Measurements from ENCODE around the gene MEF2B. TPM values are rescaled to one million over a fixed set of nuclear protein-coding genes. Genes with fewer than 3 reads are reported as not detected.
"Not testable (repeated sequence)": the region's sequence is repeated elsewhere in the genome, so short reads cannot be mapped to it uniquely, and the experiment has no call there.

MEF2B gene
- total RNA-seq, 1 donor from 2014 or later, result 2.7 TPM

DNA sequence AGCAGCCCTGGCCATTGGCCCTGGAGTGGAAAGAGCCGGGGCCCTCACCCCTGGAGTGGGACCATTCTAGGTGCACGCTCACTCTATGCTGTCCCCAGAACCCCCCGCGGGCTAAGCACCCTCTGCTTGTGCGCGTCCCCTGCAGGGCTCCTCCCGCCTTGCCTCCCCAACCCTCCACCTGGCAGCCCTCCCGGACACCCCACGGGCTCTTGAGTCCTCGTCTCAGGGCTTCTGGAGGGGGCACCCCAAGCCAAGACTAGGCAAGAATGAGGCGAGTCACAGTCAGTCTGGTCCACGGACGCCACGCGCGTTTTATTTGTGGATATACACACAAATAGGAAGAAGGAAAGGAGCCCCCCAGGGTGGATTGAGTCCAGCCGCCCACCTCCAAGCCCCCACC, 24.8 kb downstream of the MEF2B start:
- Mint-ChIP-seq H3K27ac (no peak overlapping the region), H3K4me1 (ENCODE audit: low read depth) (no peaks in the 10 kb centered on the region), H3K9me3 (no peaks in the 10 kb centered on the region), H3K4me3 (ENCODE audit: low read depth) (no peak overlapping the region), H3K27me3 (ENCODE audit: low read depth) (no peaks in the 10 kb centered on the region), H3K36me3 (ENCODE audit: low read depth) (peaks cover 4% of the 10 kb centered on the region)
- intact Hi-C loops (cut with micrococcal nuclease), result loop anchor here (5.0 kb wide), 1 partner anchor 82 kb away; no protein-coding TSS in a partner anchor
- DNase-seq (ENCODE audit: low spot score), result no peak

DNA sequence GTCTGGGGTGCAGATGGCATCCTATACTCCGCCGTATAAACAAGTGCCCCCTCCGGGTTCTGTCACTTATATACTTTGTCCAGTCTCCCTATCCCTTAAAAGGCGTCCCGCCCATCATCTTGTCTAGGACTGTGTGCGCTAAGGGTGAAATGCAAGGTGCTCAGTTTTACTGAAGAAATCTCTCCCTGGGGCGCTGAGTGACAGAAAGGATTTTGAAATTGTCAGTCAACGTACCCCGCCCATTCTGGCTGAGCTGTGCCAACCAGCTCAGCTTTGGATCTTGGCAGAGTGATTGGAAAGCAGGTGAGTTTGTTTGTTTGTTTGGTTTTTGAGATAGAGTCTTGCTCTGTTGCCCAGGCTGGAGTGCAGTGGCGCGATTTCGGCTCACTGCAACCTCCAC, 27.7 kb downstream of the MEF2B start:
- Mint-ChIP-seq H3K4me1 (ENCODE audit: low read depth) (peaks cover 10% of the 10 kb centered on the region), H3K27me3 (ENCODE audit: low read depth) (no peaks in the 10 kb centered on the region), H3K27ac (no peak overlapping the region), H3K4me3 (ENCODE audit: low read depth) (no peak overlapping the region), H3K36me3 (ENCODE audit: low read depth) (no peaks in the 10 kb centered on the region), H3K9me3 (no peaks in the 10 kb centered on the region)
- intact Hi-C loops (cut with micrococcal nuclease), result no loop called here
- DNase-seq (ENCODE audit: low spot score), result no peak

- no peaks in the 10 kb centered on the region for H3K27me3 Mint-ChIP-seq (ENCODE audit: low read depth)
- no peak for DNase-seq (ENCODE audit: low spot score)
- H3K4me1 Mint-ChIP-seq (ENCODE audit: low read depth), result peaks cover 14% of the 10 kb centered on the region
- no peaks in the 10 kb centered on the region for H3K9me3 Mint-ChIP-seq
- intact Hi-C loops (cut with micrococcal nuclease), result no loop called here
- H3K36me3 Mint-ChIP-seq (ENCODE audit: low read depth), result peaks cover 3% of the 10 kb centered on the region
- no peak overlapping the region for H3K4me3 Mint-ChIP-seq (ENCODE audit: low read depth)
- H3K27ac Mint-ChIP-seq, result no peak overlapping the region
These were observed 29.6 kb downstream of the MEF2B start for GRCh38 chr19:19140476-19140875.

DNA sequence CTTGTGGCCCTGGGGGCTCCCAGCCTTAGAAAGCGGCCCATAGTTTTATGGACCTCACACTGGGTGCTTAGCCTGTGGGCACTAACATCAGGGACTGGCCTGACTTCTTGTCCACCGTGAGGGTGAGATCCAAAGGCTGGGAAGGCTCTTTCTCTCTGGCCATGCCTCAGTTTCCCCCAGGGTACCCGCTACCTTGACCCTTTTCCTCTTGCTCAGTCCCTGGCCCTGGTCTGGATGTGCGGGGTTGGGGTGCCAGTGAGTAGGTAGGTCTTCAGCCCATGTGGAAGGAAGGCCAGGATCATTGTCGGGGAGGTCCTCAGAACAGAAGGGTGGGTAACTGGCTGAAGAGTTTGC, 30.2 kb downstream of the MEF2B start:
- intact Hi-C loops (cut with micrococcal nuclease), result loop anchor here (1.0 to 2.0 kb wide), 2 partner anchors 75 to 107 kb away; partner anchors contain the start of genes ARMC6 and SUGP2
- H3K4me3 Mint-ChIP-seq (ENCODE audit: low read depth), result no peak overlapping the region
- H3K9me3 Mint-ChIP-seq, result no peaks in the 10 kb centered on the region
- peaks cover 14% of the 10 kb centered on the region for H3K4me1 Mint-ChIP-seq (ENCODE audit: low read depth)
- no peaks in the 10 kb centered on the region for H3K27me3 Mint-ChIP-seq (ENCODE audit: low read depth)
- peaks cover 6% of the 10 kb centered on the region for H3K36me3 Mint-ChIP-seq (ENCODE audit: low read depth)
- H3K27ac Mint-ChIP-seq, result no peak overlapping the region
- DNase-seq (ENCODE audit: low spot score), result no peak

DNA sequence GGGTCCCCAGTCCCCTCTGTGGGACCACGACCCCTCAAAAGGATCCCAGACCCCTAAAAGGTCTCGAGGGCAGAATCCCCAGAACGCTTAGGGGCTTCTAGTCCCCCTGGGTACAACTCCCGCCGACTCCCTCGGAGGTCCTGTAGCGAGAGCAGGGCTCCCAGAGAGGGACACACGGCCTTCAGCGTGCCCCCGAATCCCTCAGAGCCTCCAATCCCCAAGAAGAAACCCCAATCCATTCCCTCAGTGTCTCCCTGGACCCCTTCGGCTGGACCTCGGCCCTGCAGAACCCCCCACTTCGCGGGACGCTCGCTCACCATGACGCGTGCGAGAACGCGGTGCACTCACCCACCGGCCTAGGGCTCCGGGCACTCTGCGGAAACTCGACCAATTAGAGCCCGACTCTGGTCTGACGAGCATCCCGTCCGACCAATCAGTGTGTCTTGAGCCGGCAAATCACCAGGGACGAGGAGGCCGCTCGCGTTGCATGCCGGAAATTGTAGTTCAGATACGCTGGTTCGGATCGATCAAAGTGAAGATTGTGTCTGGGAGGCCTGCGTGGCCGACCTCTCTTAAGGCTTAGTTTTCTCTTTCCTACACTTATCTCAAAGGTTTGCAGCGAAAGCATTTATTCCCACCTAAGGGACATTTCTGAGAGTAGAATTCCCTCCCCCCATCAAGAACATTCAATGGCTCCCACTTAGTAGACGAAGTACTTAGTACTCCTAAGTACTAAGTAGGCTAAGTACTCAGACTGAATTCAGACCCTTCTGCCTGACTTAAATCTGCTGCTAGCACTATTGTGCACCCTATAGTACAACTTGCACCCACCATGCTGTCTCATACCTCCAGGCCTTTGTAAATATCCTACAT, 31.7 kb downstream of the MEF2B start, which contains the start of gene TMEM161A:
TSS of gene TMEM161A (minus strand) at position 370 of the 873 bp plus-strand sequence. CDS start at position 320, 50 bp downstream.
- intact Hi-C loops (cut with micrococcal nuclease), result loop anchor here (1.0 to 2.0 kb wide), 2 partner anchors 74 to 182 kb away; partner anchors contain the start of genes MAU2 and SUGP1
- H3K27ac Mint-ChIP-seq, result peak within 1 kb of the TSS; percentile 91
- H3K27me3 Mint-ChIP-seq (ENCODE audit: low read depth), result no peaks in the 10 kb centered on the region

GRCh38 chr19:19137556-19138108, 32.4 kb downstream of the MEF2B start:
- DNase-seq (ENCODE audit: low spot score), result no peak
- peak overlapping the region; percentile 91 for H3K4me3 Mint-ChIP-seq (ENCODE audit: low read depth)
- H3K36me3 Mint-ChIP-seq (ENCODE audit: low read depth), result peaks cover 17% of the 10 kb centered on the region
- H3K4me1 Mint-ChIP-seq (ENCODE audit: low read depth), result peaks cover 14% of the 10 kb centered on the region
- no peaks in the 10 kb centered on the region for H3K27me3 Mint-ChIP-seq (ENCODE audit: low read depth)
- H3K27ac Mint-ChIP-seq, result peak overlapping the region; percentile 91
- intact Hi-C loops (cut with micrococcal nuclease), result loop anchor here (1.0 to 2.0 kb wide), 2 partner anchors 73 to 183 kb away; partner anchors contain the start of genes MAU2 and SUGP1
- no peaks in the 10 kb centered on the region for H3K9me3 Mint-ChIP-seq

More for the DNA sequence above, 31.7 kb downstream of the MEF2B start, which contains the start of gene TMEM161A:
- peak; percentile 98 for DNase-seq (ENCODE audit: low spot score)
- Mint-ChIP-seq H3K4me3 (ENCODE audit: low read depth) (peak within 1 kb of the TSS; percentile 91), H3K9me3 (no peaks in the 10 kb centered on the region), H3K4me1 (ENCODE audit: low read depth) (peaks cover 14% of the 10 kb centered on the region), H3K36me3 (ENCODE audit: low read depth) (peaks cover 13% of the 10 kb centered on the region)

DNA sequence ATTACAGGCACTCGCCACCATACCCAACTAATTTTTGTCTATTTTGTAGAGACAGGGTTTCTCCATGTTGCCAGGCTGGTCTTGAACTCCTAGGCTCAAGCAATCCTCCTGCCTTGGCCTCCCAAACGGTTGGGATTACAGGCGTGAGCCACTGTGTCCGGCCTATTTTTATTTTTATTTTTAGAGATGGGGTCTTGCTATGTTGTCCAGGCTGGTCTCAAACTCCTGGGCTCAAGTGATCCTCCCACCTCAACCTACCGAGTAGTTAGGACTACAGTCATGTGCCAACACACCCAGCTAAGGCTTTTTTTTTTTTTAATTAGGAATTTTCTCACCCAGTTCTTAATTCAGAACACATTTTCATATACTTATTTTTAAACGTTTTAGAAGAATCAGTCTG, 34.4 kb downstream of the MEF2B start:
- intact Hi-C loops (cut with micrococcal nuclease); H3K4me3 Mint-ChIP-seq (ENCODE audit: low read depth); H3K27me3 Mint-ChIP-seq (ENCODE audit: low read depth); H3K9me3 Mint-ChIP-seq; H3K27ac Mint-ChIP-seq; DNase-seq (ENCODE audit: low spot score): not testable (repeated sequence)
- Mint-ChIP-seq H3K4me1 (ENCODE audit: low read depth) (peaks cover 14% of the 10 kb centered on the region), H3K36me3 (ENCODE audit: low read depth) (peaks cover 26% of the 10 kb centered on the region)

DNA sequence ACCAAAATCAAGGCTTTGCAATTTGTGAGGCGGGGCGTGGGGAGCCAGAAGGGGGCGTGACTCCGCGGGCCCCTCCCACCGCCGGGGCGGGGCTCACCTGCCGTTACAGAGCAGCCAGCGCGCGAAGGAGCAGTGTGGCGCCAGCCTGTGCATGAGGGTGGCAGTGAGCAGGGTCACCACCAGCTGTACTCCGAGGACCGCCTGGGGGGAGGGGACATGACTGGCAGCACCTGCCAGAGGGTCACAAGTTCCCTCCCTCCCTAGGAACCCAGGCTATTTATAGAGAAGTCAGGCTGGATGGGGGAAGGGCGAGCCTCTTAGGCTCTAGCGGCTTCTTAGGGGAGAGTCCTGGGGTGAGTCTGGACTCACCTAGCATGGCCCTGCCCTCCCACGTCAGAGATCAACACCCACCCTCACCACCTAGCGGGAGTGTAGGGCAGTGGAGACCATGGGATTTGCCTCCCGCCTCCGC, 35.3 kb downstream of the MEF2B start:
- Mint-ChIP-seq H3K4me1 (ENCODE audit: low read depth) (peaks cover 14% of the 10 kb centered on the region), H3K4me3 (ENCODE audit: low read depth) (no peak overlapping the region), H3K27me3 (ENCODE audit: low read depth) (no peaks in the 10 kb centered on the region), H3K9me3 (peaks cover 9% of the 10 kb centered on the region), H3K36me3 (ENCODE audit: low read depth) (peaks cover 36% of the 10 kb centered on the region), H3K27ac (no peak overlapping the region)
- intact Hi-C loops (cut with micrococcal nuclease), result no loop called here
- DNase-seq (ENCODE audit: low spot score), result no peak

GRCh38 chr19:19133985-19134384, 36.1 kb downstream of the MEF2B start:
- Mint-ChIP-seq H3K27me3 (ENCODE audit: low read depth) (no peaks in the 10 kb centered on the region), H3K9me3 (peaks cover 9% of the 10 kb centered on the region), H3K36me3 (ENCODE audit: low read depth) (peaks cover 41% of the 10 kb centered on the region)

DNA sequence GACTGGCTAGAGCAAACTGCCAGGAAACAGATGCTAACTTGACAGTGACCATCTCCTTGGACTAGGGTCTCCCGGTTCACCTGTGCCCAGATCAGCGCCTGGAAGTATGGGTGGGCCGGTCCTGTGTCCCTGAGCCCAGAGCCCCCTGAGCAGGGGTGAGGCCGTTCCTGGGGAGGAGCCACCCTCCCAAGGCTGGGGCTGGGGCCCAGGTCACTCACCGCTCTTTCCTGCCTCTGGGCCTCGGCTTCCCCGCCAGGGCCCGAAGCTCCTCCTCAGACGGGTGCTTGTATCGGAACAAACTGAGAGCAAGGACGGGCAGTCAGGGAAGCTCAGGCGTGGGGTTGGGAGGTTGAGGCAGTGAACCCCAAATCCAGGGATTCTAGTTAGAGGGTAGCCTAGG, 37.2 kb downstream of the MEF2B start:
- Mint-ChIP-seq H3K4me1 (ENCODE audit: low read depth) (peaks cover 8% of the 10 kb centered on the region), H3K27ac (no peak overlapping the region), H3K27me3 (ENCODE audit: low read depth) (no peaks in the 10 kb centered on the region), H3K36me3 (ENCODE audit: low read depth) (peaks cover 47% of the 10 kb centered on the region), H3K9me3 (peaks cover 9% of the 10 kb centered on the region), H3K4me3 (ENCODE audit: low read depth) (no peak overlapping the region)
- intact Hi-C loops (cut with micrococcal nuclease), result no loop called here
- DNase-seq (ENCODE audit: low spot score), result no peak

More at GRCh38 chr19:19133985-19134384, 36.1 kb downstream of the MEF2B start:
- intact Hi-C loops (cut with micrococcal nuclease), result no loop called here
- Mint-ChIP-seq H3K4me3 (ENCODE audit: low read depth) (no peak overlapping the region), H3K27ac (no peak overlapping the region), H3K4me1 (ENCODE audit: low read depth) (peaks cover 14% of the 10 kb centered on the region)
- DNase-seq (ENCODE audit: low spot score), result no peak

DNA sequence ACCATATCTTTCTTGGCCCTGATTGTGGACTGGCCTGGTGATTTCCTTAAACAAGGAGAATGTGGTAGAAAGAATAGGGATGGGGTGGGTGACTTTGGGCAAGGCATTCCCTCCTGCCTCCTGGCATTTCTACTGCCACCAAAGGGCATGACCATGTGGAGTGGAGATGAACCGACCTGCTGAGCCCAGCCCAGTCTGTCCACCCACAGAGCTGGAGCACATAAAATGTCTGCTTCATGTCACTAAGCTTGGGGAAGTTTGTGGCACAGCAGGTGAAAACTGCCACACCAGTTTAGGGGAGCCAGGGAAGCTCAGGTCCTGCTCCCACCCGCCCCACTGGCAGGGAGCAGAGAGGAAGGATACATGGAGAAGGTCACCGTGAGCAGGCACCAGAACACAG, 38.1 kb downstream of the MEF2B start:
- Mint-ChIP-seq H3K27me3 (ENCODE audit: low read depth) (no peaks in the 10 kb centered on the region), H3K4me3 (ENCODE audit: low read depth) (no peak overlapping the region), H3K9me3 (peaks cover 9% of the 10 kb centered on the region), H3K27ac (no peak overlapping the region), H3K4me1 (ENCODE audit: low read depth) (peaks cover 2% of the 10 kb centered on the region), H3K36me3 (ENCODE audit: low read depth) (peaks cover 48% of the 10 kb centered on the region)
- intact Hi-C loops (cut with micrococcal nuclease), result no loop called here
- DNase-seq (ENCODE audit: low spot score), result no peak

GRCh38 chr19:19126102-19126501, 44.0 kb downstream of the MEF2B start:
- H3K27ac Mint-ChIP-seq, result no peak overlapping the region
- DNase-seq (ENCODE audit: low spot score), result no peak
- intact Hi-C loops (cut with micrococcal nuclease), result no loop called here
- H3K27me3 Mint-ChIP-seq (ENCODE audit: low read depth), result no peaks in the 10 kb centered on the region
- peaks cover 50% of the 10 kb centered on the region for H3K36me3 Mint-ChIP-seq (ENCODE audit: low read depth)
- H3K4me1 Mint-ChIP-seq (ENCODE audit: low read depth), result no peaks in the 10 kb centered on the region
- H3K9me3 Mint-ChIP-seq, result peaks cover 12% of the 10 kb centered on the region
- no peak overlapping the region for H3K4me3 Mint-ChIP-seq (ENCODE audit: low read depth)

GRCh38 chr19:19123386-19123785, 46.7 kb downstream of the MEF2B start:
- Mint-ChIP-seq H3K4me1 (ENCODE audit: low read depth) (no peaks in the 10 kb centered on the region), H3K27ac (no peak overlapping the region), H3K36me3 (ENCODE audit: low read depth) (peaks cover 43% of the 10 kb centered on the region), H3K9me3 (peaks cover 12% of the 10 kb centered on the region), H3K27me3 (ENCODE audit: low read depth) (no peaks in the 10 kb centered on the region), H3K4me3 (ENCODE audit: low read depth) (no peak overlapping the region)
- intact Hi-C loops (cut with micrococcal nuclease), result no loop called here
- no peak for DNase-seq (ENCODE audit: low spot score)

Data from activated T-helper 2 cell treated with anti-CD3 and anti-CD28 coated beads, Interferon-gamma antibody, Interleukin-2, Interleukin-4, amounts not matched to agents 10 μg/mL and 5 μg/mL and 100 μg/mL, durations not matched to agents 14 hours and 24 hours and 36 hours (primary cell).